ENCODE data around the gene SLC26A5. TPM values are rescaled to one million over a fixed set of nuclear protein-coding genes. Genes with fewer than 3 reads are reported as not detected.

Gene SLC26A5
- total and polyA plus RNA-seq, 8 donors: 0.68 to 1.6 (median 1.0) TPM

DNA sequence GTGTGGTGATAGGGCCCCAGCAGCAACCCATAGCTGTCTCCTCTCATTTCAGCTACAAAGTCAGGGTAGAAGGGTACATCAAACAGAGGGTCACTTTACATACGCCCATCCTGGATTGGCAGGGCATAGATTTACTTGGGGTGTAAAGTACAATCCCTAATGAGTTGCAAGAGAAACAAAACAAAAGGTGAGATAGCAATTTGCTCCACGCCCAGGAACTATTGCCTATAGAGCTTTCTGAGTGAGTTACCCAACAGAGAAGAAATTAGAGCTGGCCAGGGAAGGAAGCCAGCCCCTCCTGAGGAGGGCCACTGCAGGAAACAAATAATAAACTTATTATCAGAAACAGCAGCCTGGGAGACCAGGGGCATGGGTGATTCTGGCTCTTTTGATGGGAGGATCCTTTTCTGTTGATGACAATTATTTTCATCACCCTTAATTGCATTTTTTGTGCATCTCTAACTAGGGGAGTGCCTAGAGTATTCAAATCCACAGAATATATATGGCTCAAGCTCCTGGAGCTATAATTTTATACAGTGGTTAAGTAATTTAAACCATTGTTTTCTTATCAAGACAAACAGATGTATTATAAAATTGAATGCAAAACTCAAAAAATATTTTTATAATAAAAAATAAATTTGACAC lies 47.4 kb downstream of the SLC26A5 start:
- Histone ChIP-seq H3K27ac (no peak overlapping the region), H3K4me3 (no peak overlapping the region), H3K4me1 (no peaks in the 10 kb centered on the region), H3K27me3 (no peaks in the 10 kb centered on the region), H3K36me3 (no peaks in the 10 kb centered on the region), H3K9me3 (no peaks in the 10 kb centered on the region)
- DNase-seq (no peak), ATAC-seq (no peak)
- TF ChIP-seq, protein P1, sequence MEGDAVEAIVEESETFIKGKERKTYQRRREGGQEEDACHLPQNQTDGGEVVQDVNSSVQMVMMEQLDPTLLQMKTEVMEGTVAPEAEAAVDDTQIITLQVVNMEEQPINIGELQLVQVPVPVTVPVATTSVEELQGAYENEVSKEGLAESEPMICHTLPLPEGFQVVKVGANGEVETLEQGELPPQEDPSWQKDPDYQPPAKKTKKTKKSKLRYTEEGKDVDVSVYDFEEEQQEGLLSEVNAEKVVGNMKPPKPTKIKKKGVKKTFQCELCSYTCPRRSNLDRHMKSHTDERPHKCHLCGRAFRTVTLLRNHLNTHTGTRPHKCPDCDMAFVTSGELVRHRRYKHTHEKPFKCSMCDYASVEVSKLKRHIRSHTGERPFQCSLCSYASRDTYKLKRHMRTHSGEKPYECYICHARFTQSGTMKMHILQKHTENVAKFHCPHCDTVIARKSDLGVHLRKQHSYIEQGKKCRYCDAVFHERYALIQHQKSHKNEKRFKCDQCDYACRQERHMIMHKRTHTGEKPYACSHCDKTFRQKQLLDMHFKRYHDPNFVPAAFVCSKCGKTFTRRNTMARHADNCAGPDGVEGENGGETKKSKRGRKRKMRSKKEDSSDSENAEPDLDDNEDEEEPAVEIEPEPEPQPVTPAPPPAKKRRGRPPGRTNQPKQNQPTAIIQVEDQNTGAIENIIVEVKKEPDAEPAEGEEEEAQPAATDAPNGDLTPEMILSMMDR (IDR thresholded peaks at IDR 0.05): no peak
- intact Hi-C loops (cut with DNase I): no loop called here

- H3K4me3 ChIP-seq: no peak overlapping the region
- H3K36me3 ChIP-seq: no peaks in the 10 kb centered on the region
- H3K9me3 ChIP-seq: no peaks in the 10 kb centered on the region
- DNase-seq (no peak), ATAC-seq (no peak)
- intact Hi-C loops (cut with DNase I): no loop called here
- no peak overlapping the region for H3K27ac ChIP-seq
- TF ChIP-seq, protein P1 (IDR thresholded peaks at IDR 0.05): no peak
- H3K4me1 ChIP-seq: no peaks in the 10 kb centered on the region
- no peaks in the 10 kb centered on the region for H3K27me3 ChIP-seq
Observed at GRCh38 chr7:103396471-103396870, 49.5 kb downstream of the SLC26A5 start.

GRCh38 chr7:103395071-103395470 lies 50.9 kb downstream of the SLC26A5 start:
- DNase-seq: no peak
- Histone ChIP-seq H3K4me1 (no peaks in the 10 kb centered on the region), H3K27me3 (no peaks in the 10 kb centered on the region), H3K4me3 (no peak overlapping the region), H3K27ac (no peak overlapping the region), H3K9me3 (no peaks in the 10 kb centered on the region), H3K36me3 (no peaks in the 10 kb centered on the region)
- intact Hi-C loops (cut with DNase I): no loop called here
- TF ChIP-seq, protein P1 (IDR thresholded peaks at IDR 0.05): no peak
- no peak for ATAC-seq

GRCh38 chr7:103394566-103394965 lies 51.4 kb downstream of the SLC26A5 start:
- Histone ChIP-seq H3K27ac (no peak overlapping the region), H3K9me3 (no peaks in the 10 kb centered on the region), H3K36me3 (no peaks in the 10 kb centered on the region), H3K4me3 (no peak overlapping the region), H3K27me3 (no peaks in the 10 kb centered on the region), H3K4me1 (no peaks in the 10 kb centered on the region)
- TF ChIP-seq, protein P1 (IDR thresholded peaks at IDR 0.05): no peak
- intact Hi-C loops (cut with DNase I): no loop called here
- DNase-seq (no peak), ATAC-seq (no peak)

DNA sequence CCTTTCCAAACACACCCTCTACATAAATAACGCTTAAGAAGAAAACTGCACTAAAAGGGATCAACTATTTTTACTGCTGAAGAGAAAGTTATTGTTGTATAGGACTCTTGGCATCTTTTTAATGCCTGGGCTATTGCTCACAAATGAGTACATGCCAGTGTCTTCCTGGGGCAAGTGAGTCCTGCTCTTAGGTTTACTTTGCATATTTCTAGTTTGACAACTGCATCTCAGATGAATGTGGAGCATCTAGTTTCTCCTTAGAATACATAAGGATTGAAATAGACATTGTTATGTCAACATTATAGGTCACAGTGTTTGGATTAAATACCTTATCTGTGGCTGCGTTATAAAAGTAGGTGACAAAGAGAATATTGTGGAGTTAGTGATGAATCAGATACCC lies 54.0 kb downstream of the SLC26A5 start:
- no peaks in the 10 kb centered on the region for H3K9me3 ChIP-seq
- intact Hi-C loops (cut with DNase I): no loop called here
- H3K4me3 ChIP-seq: no peak overlapping the region
- no peaks in the 10 kb centered on the region for H3K4me1 ChIP-seq
- H3K36me3 ChIP-seq: no peaks in the 10 kb centered on the region
- TF ChIP-seq, protein P1 (IDR thresholded peaks at IDR 0.05): no peak
- DNase-seq (no peak), ATAC-seq (no peak)
- no peak overlapping the region for H3K27ac ChIP-seq
- no peaks in the 10 kb centered on the region for H3K27me3 ChIP-seq

All from left lung (tissue), 10 donors.